Measurements from ENCODE around the gene CACNA1D.

Gene CACNA1D

GRCh38 chr3:53495520-53496391 lies 1.3 kb downstream of the CACNA1D start:
- Histone ChIP-seq H3K27me3 (ENCODE audit: insufficient read depth, low read length) (peaks cover 72% of the 10 kb centered on the region), H3K9me3 (ENCODE audit: insufficient read depth, low read depth, low read length) (no peaks in the 10 kb centered on the region), H3K36me3 (ENCODE audit: insufficient read depth, low read length) (no peaks in the 10 kb centered on the region), H3K4me3 (ENCODE audit: low read length) (peak overlapping the region; percentile 61), H3K4me1 (ENCODE audit: insufficient read depth, low read length) (no peaks in the 10 kb centered on the region; the same call in 1 of the 2 replicates), H3K27ac (ENCODE audit: low read depth, low read length) (no peak overlapping the region), H3K9ac (ENCODE audit: low read depth, low read length) (0 out of 2 replicates have a peak overlapping the region, but pooled peaks have one; percentile 40)
- WGBS: 2% methylated on average over 57 of the region's 57 CpGs

- Histone ChIP-seq H3K27ac (ENCODE audit: low read depth, low read length) (no peak overlapping the region), H3K4me3 (ENCODE audit: low read length) (peak overlapping the region; percentile 61; the same call in 1 of the 2 replicates), H3K9ac (ENCODE audit: low read depth, low read length) (no peak overlapping the region), H3K4me1 (ENCODE audit: insufficient read depth, low read length) (no peaks in the 10 kb centered on the region; the same call in 1 of the 2 replicates), H3K36me3 (ENCODE audit: insufficient read depth, low read length) (no peaks in the 10 kb centered on the region), H3K27me3 (ENCODE audit: insufficient read depth, low read length) (peaks cover 67% of the 10 kb centered on the region), H3K9me3 (ENCODE audit: insufficient read depth, low read depth, low read length) (no peaks in the 10 kb centered on the region)
- 63% methylated on average over 2 of the region's 2 CpGs for WGBS
These were observed 1.9 kb downstream of the CACNA1D start for GRCh38 chr3:53496392-53496670.

- Histone ChIP-seq H3K4me1 (ENCODE audit: insufficient read depth, low read length) (no peaks in the 10 kb centered on the region; the same call in 1 of the 2 replicates), H3K27me3 (ENCODE audit: insufficient read depth, low read length) (peaks cover 60% of the 10 kb centered on the region), H3K9me3 (ENCODE audit: insufficient read depth, low read depth, low read length) (no peaks in the 10 kb centered on the region), H3K4me3 (ENCODE audit: low read length) (no peak overlapping the region), H3K36me3 (ENCODE audit: insufficient read depth, low read length) (no peaks in the 10 kb centered on the region), H3K27ac (ENCODE audit: low read depth, low read length) (no peak overlapping the region), H3K9ac (ENCODE audit: low read depth, low read length) (no peak overlapping the region)
- 82% methylated on average over 5 of the region's 5 CpGs for WGBS
These were observed 2.6 kb downstream of the CACNA1D start for GRCh38 chr3:53496984-53497383.

- Histone ChIP-seq H3K9ac (ENCODE audit: low read depth, low read length) (no peak overlapping the region), H3K27me3 (ENCODE audit: insufficient read depth, low read length) (peaks cover 40% of the 10 kb centered on the region), H3K9me3 (ENCODE audit: insufficient read depth, low read depth, low read length) (no peaks in the 10 kb centered on the region), H3K27ac (ENCODE audit: low read depth, low read length) (no peak overlapping the region), H3K4me3 (ENCODE audit: low read length) (no peak overlapping the region), H3K4me1 (ENCODE audit: insufficient read depth, low read length) (no peaks in the 10 kb centered on the region; the same call in 1 of the 2 replicates), H3K36me3 (ENCODE audit: insufficient read depth, low read length) (no peaks in the 10 kb centered on the region)
- 65% methylated on average over 8 of the region's 8 CpGs for WGBS
These were observed 4.6 kb downstream of the CACNA1D start for GRCh38 chr3:53498806-53499641.

- no peaks in the 10 kb centered on the region for H3K36me3 ChIP-seq (ENCODE audit: insufficient read depth, low read length)
- 97% methylated on average over 7 of the region's 7 CpGs for WGBS
- no peaks in the 10 kb centered on the region for H3K9me3 ChIP-seq (ENCODE audit: insufficient read depth, low read depth, low read length)
- H3K27me3 ChIP-seq (ENCODE audit: insufficient read depth, low read length): peaks cover 30% of the 10 kb centered on the region
- H3K4me1 ChIP-seq (ENCODE audit: insufficient read depth, low read length): no peaks in the 10 kb centered on the region; the same call in 1 of the 2 replicates
- H3K9ac ChIP-seq (ENCODE audit: low read depth, low read length): no peak overlapping the region
- H3K4me3 ChIP-seq (ENCODE audit: low read length): no peak overlapping the region
- H3K27ac ChIP-seq (ENCODE audit: low read depth, low read length): no peak overlapping the region
These were observed 5.9 kb downstream of the CACNA1D start for GRCh38 chr3:53500165-53500777.

- Histone ChIP-seq H3K27ac (ENCODE audit: low read depth, low read length) (no peak overlapping the region), H3K9me3 (ENCODE audit: insufficient read depth, low read depth, low read length) (no peaks in the 10 kb centered on the region), H3K9ac (ENCODE audit: low read depth, low read length) (no peak overlapping the region), H3K4me1 (ENCODE audit: insufficient read depth, low read length) (no peaks in the 10 kb centered on the region; the same call in 1 of the 2 replicates), H3K27me3 (ENCODE audit: insufficient read depth, low read length) (peaks cover 21% of the 10 kb centered on the region), H3K36me3 (ENCODE audit: insufficient read depth, low read length) (no peaks in the 10 kb centered on the region), H3K4me3 (ENCODE audit: low read length) (no peak overlapping the region)
- 86% methylated on average over 7 of the region's 8 CpGs for WGBS
These were observed 6.8 kb downstream of the CACNA1D start for GRCh38 chr3:53501178-53501577.

GRCh38 chr3:53502737-53503136 lies 8.3 kb downstream of the CACNA1D start:
- Histone ChIP-seq H3K4me3 (ENCODE audit: low read length) (no peak overlapping the region), H3K4me1 (ENCODE audit: insufficient read depth, low read length) (no peaks in the 10 kb centered on the region; the same call in 1 of the 2 replicates), H3K9me3 (ENCODE audit: insufficient read depth, low read depth, low read length) (no peaks in the 10 kb centered on the region), H3K36me3 (ENCODE audit: insufficient read depth, low read length) (no peaks in the 10 kb centered on the region), H3K27me3 (ENCODE audit: insufficient read depth, low read length) (peaks cover 5% of the 10 kb centered on the region), H3K27ac (ENCODE audit: low read depth, low read length) (no peak overlapping the region), H3K9ac (ENCODE audit: low read depth, low read length) (no peak overlapping the region)
- WGBS: 80% methylated on average over 4 of the region's 4 CpGs

- WGBS: 98% methylated on average over 4 of the region's 5 CpGs
- H3K27ac ChIP-seq (ENCODE audit: low read depth, low read length): no peak overlapping the region
- H3K4me1 ChIP-seq (ENCODE audit: insufficient read depth, low read length): no peaks in the 10 kb centered on the region; the same call in 1 of the 2 replicates
- H3K27me3 ChIP-seq (ENCODE audit: insufficient read depth, low read length): peaks cover under 1% of the 10 kb centered on the region; the same call in 1 of the 2 replicates
- H3K9ac ChIP-seq (ENCODE audit: low read depth, low read length): no peak overlapping the region
- H3K9me3 ChIP-seq (ENCODE audit: insufficient read depth, low read depth, low read length): no peaks in the 10 kb centered on the region
- H3K36me3 ChIP-seq (ENCODE audit: insufficient read depth, low read length): no peaks in the 10 kb centered on the region
- H3K4me3 ChIP-seq (ENCODE audit: low read length): no peak overlapping the region
These were observed 8.8 kb downstream of the CACNA1D start for GRCh38 chr3:53503195-53503594.

- no peaks in the 10 kb centered on the region for H3K36me3 ChIP-seq (ENCODE audit: insufficient read depth, low read length)
These were observed 11.8 kb downstream of the CACNA1D start for GRCh38 chr3:53506110-53506762.

GRCh38 chr3:53506763-53507145 lies 12.3 kb downstream of the CACNA1D start:
- Histone ChIP-seq H3K4me3 (ENCODE audit: low read length) (no peak overlapping the region), H3K9me3 (ENCODE audit: insufficient read depth, low read depth, low read length) (no peaks in the 10 kb centered on the region), H3K9ac (ENCODE audit: low read depth, low read length) (no peak overlapping the region), H3K36me3 (ENCODE audit: insufficient read depth, low read length) (no peaks in the 10 kb centered on the region), H3K27ac (ENCODE audit: low read depth, low read length) (no peak overlapping the region), H3K4me1 (ENCODE audit: insufficient read depth, low read length) (peaks cover 11% of the 10 kb centered on the region), H3K27me3 (ENCODE audit: insufficient read depth, low read length) (no peaks in the 10 kb centered on the region)

More at GRCh38 chr3:53506110-53506762, 11.8 kb downstream of the CACNA1D start:
- Histone ChIP-seq H3K9me3 (ENCODE audit: insufficient read depth, low read depth, low read length) (no peaks in the 10 kb centered on the region), H3K9ac (ENCODE audit: low read depth, low read length) (no peak overlapping the region), H3K27me3 (ENCODE audit: insufficient read depth, low read length) (no peaks in the 10 kb centered on the region), H3K4me3 (ENCODE audit: low read length) (no peak overlapping the region), H3K27ac (ENCODE audit: low read depth, low read length) (no peak overlapping the region), H3K4me1 (ENCODE audit: insufficient read depth, low read length) (peaks cover 5% of the 10 kb centered on the region; the same call in 1 of the 2 replicates)
- WGBS: 87% methylated on average over 4 of the region's 4 CpGs

All from HUES64 (cell line).